C1 segment of cervical spinal cord (tissue), 14 donors: ENCODE data around the gene JPT1.
"Not testable (repeated sequence)": the region's sequence is repeated elsewhere in the genome, so short reads cannot be mapped to it uniquely, and the experiment has no call there.

Experiments
- DNase-seq, 14 donors: peaks; one replicate each; lab custom pipeline; 2025; lab: John Stamatoyannopoulos, UW

JPT1 gene

DNA sequence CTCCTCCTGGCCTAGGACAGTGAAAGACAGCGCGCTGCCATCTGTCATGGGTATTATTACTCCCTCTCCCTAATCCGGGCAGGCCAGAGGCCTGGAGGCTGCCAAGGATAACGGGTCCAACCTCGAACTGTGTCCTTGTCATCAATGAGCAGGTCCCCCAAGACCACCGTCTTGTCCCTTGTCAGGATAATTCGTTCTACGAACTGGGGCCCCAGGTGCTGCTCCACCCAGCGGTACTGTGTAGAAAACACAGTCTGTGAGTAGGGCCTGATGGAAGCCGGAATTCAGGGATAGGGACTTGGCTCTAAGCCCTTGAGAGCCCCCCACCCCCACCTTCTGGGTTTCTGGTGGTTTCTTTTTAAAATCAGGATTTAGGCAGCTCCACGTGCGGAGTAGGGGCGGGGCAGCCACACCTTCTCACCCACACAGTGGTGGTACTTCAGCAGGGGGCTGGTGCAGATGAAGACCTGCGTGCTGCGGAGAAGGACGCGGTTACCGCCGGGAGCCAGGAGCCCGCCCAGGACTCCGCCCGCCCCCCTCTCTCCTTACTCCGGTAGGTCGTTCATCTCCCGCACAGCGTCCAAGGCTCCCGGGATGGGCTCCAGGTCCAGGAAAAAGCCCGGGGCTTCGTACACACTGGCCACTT is 23.6 kb downstream of the JPT1 start:
- peak in 4 of 14 donors; percentile 28 to 87 (median 44) for DNase-seq

DNA sequence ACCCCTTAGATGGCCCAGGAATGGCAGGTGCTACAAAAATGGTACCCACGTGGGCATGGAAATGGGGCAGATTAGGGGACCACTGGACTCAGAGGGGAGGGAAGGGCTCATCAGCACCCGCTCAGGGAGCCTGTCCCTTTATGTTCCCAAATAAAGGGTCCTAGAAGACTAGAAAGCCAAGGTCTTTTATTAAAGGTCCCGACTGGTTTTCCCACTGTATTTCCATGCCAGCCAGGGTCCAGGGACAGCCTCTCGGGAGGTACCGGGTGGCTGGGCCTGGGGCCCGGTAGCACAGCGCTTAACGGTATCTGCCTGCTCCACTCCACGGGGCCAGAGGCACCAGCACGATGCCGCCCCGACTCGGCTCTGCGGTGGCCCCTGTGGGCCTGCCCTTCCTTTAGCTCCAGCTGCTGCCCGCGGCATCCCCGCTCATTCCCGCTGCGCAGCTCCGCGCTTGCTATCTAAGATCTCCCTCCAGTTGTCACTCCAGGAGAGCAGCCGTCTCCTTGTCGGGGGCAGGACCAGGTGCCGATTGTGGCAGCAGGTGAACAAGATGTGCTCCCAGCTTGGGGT is 24.2 kb downstream of the JPT1 start:
- DNase-seq, result no peak

DNA sequence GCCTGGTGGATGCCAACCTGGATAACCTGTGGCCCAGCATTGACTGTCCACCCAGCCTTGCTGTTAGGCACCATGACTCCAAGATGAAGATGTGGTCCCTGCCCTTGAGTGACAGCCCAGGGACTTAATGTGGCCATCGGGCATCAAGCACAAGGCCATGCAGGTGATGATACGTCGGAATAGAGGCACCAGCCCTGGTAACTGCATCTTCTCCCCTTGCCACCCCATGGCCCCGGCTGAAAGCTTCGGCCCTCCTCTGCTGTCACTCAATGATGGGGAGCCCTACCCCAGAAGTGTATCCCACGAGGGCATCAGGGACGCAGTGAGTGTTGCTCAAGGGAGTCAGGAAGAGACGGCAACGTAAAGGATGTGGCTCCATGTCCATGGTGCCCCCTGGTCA is 24.7 kb downstream of the JPT1 start:
- no peak for DNase-seq

DNA sequence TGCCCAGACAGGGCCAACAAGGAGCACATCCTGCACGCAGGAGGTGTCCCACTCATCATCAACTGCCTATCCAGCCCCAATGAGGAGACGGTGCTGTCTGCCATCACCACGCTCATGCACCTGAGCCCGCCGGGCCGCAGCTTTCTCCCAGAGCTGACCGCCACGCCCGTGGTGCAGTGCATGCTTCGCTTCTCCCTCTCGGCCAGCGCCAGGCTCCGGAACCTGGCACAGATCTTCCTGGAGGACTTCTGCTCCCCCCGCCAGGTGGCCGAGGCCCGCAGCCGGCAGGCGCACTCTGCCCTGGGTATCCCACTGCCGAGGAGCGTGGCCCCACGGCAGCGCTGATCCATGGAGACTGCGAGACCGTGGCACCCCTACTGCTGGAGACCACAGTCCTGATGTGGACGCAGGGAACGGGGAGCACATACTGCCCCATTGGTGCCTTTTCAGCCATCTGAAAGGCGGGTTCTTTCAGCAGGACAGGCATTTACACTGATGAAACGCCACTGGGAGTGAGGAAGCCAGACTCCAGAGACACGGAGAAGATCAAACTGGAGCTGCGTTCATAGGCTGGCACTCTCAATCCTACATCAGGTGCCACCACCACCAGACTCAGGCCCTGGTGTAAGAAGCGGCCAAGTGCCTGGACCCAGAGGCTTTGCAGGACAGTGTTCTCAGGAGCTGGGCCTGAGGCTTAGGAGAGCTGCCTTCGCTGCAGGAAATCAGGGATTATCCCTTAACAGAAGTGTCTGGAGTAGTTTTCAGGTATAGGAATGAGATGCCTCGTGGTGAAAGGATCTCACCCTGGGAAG is 25.4 kb downstream of the JPT1 start:
- DNase-seq, result peak in 1 of 14 donors; percentile 76

DNA sequence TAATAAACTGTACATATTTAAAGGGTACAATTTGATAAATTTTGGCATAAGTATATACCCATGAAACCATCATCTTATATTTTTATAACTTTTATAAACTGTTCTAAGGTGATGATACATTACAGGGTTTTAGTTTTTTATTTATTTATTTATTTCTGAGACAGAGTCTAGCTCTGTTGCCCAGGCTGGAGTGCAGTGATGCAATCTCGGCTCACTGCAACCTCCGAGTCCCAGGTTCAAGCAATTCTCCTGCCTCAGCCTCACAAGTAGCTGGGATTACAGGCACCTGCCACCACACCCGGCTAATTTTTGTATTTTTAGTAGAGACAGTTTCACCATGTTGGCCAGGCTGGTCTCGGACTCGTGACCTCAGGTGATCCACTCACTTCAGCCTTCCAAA is 26.4 kb downstream of the JPT1 start:
- DNase-seq, result not testable (repeated sequence)

DNA sequence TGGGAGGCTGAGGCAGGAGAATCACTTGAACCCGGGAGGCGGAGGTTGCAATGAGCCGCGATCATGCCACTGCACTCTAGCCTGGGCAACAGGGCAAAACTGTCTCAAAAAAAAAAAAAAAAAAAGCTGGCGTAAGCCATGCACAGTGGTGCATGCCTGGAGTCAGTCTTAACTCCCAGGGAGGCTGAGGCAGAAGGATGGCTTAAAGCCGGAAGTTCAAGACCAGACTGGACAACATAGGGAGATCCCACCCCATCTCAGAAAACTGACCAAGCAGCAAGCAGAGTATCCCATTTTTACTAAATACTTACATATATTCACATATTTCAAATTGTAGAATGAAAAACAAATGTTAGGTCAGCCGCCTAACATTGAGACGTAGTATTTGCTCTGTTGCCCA is 27.4 kb downstream of the JPT1 start:
- no peak for DNase-seq

DNA sequence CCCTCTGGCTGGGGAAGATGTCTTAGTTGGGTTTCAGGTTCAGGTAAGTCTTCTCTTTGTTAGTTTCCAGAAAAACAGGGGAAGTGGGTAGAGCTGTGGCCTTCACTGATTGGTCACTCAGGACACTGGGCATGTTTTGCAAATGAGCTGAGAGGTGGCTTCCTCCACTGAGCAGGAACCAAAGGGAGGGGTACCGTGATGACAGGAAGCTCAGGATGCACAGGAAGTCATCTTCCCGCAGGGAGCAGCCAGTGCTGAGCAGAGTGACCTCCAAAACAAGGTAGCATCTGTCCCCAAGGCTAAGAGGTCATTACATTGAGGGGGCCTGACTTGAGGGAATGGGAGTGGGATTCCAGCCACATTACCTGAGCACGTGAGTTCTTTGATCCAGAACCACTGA is 28.3 kb downstream of the JPT1 start:
- no peak for DNase-seq

DNA sequence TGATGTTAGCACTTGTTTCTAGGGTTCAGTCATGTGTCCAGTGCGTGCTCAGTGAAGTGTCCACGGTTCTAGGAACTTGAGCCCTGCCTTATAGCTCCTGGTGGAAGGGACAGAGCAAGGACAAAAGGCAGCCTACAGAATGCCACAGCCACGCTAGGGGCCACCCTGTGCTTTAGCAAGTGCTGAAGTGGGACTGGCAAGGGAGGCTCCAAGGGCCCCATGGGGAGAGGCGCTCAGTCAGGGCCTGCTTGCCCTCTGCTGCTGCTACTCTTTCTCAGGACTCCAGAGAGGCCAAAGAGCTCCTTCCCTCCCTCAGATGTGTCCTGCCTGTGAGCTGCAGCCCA is 29.5 kb downstream of the JPT1 start:
- DNase-seq, result no peak

DNA sequence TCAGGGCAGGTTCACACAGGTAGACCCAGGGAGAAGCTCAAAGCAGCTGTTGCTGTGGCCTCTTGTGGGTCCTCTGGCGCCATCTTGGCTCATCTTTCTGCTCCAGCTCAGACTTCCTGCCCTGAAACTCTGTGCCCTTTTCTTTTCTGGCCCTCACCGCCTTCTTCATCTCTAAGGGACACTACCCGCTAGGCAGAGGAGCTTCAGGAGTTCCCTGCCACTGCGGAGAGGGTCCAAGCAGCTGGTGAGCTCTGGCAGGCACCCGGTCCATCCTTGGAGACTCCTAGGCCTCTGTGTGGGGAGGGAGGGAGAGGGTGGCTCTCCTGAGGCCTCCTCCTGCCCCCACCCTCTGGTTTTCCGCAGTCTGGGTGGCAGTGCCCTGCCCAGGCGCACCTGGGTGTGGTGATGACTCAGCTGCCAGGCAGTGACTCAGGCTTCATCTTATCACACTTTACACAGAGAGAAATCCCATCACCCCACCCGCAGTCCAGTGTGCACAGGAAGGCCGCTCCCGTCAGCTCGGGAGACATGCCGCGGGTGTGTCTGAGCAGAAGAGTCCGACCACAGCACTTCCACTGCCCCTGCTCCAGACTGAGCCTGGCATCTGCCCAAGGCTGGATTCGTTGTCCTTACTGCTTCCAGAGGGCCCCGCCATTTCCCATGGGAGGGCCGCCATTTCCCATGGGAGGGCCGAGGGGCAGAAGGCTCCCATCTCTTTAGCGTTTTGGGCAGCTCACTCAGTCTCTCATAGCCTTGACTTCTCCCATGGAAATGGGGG is 30.1 kb downstream of the JPT1 start:
- DNase-seq, result no peak

DNA sequence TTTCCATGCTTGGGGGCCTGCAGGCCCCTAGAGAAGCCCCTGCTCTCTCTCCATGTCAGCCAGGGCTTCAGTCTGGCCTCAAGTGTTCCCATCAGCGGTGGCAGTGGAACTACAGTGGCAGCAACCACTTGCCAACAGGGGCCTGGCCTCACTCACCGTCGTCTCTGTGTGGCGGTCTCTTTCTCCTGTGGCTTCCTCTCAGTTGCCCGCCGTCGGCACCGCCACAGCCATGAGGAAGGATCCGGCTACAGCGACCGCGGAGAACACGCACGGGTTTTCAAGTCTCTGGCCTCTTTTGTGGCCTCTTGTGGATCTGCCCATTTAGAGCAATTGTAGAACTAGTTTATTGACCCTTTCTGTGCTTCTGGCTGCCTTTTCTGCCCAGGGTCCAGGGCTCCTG is 36.0 kb downstream of the JPT1 start:
- DNase-seq, result peak in 1 of 14 donors; percentile 16

DNA sequence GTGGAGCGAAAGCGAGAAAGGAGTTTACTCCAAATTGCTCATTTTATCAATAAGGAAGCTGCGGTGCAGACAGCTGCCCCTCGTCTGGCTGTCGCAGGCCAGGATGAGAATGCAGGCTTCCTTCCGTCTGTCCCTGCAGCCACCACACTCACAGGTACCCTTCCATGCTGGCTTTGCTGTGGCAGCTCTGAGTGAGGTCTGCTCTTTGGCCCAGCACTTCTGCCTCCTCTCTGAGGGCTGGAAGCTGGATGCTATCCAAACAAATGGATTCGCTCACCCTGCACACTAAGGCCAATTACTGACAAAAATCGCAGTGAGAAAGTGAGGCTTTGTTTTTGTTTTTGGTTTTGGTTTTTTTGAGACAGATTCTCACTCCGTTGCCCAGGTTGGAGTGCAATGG is 37.6 kb downstream of the JPT1 start:
- no peak for DNase-seq

DNA sequence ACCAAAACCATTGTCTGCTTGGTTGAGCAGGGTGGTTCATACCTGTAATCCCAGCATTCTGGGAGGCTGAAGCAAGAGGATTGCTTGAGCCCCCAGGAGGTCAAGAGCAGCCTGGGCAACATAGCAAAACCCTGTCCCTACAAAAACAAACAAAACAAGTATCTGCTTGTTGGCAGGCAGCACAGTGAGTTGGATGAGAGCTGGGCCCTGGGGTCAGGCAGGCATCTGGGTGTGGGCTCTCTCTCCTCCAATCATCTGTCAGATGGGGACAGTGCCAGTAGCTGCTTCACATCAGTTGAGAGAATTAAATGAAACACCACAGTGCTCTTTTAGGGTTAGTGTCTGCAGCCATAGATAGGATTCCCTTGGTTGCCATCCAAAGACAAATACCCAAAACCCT is 38.8 kb downstream of the JPT1 start:
- DNase-seq, result no peak

DNA sequence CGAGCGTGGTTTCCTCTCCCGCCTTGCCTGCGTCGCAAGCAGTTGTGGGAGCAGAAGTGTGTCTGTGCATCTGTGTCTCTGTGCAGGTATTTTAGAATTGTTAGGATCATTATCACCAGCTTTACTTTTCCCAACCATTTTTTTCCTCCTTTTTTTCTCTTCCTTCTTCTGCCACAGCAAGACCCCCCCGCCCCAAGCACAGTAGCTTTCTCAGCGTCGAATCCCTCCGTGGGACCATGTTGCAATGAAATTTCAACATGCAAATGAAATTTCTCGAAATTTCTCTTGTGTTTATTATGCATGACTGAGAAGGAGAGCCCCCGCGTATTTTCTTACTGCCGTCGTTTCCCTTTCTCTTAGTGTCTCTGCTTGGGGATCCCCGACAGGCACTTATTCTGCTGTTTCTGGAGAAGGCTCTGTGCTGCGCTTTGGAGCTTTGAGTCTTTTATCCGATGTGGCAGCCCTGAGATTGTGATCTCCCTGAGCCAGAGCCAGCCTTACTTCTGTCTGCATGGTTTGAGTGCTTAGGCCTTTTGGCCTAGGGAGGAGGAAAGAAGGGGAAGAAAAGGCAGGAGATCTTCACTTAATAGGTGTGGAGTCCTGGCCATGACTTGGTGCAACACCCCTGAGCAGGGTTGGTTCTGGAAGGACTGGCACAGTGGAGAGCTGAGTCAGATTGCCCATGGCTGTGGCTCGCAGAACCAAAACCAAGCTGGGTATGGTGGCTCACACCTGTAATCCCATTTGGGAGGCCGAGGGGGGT is 39.6 kb downstream of the JPT1 start:
- DNase-seq, result no peak

DNA sequence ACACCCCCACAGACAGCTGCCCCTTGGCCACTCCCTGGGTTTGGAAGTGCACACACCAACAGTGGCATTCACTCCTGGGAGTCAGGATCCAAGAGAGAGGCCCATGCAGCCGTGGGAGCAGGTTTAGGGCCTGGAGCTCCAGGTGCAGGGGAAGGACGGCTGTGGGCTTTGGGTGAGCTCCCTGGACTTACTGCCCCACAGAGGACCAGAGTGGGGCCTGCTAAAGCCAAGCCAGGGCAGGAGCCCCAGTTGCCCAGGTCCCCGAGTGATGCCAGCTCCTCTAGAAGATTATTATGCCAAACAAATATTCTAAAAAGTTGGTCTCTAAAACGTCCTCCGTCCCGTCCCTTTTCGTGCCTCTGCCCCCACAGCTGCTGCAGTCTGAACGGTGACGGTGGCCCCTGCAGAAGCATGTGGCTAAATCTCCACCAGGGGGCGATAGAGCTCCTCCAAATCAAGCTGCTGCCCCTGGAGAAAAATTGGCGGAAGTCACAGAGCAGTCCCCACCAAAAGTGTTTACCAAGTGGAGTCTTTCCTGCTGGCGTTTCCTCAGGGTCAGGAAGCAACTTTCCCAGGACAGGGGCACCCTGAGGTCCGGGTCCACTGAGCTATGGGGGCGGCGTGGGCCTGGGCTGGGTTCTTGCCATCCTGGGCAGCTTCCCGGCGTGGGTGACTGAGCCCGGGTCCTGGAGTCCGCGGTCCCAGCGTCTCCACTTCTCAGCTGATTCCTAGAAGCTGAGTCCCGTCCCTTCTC is 40.3 kb downstream of the JPT1 start:
- DNase-seq, result peak in 13 of 14 donors; percentile 67 to 89 (median 78)

DNA sequence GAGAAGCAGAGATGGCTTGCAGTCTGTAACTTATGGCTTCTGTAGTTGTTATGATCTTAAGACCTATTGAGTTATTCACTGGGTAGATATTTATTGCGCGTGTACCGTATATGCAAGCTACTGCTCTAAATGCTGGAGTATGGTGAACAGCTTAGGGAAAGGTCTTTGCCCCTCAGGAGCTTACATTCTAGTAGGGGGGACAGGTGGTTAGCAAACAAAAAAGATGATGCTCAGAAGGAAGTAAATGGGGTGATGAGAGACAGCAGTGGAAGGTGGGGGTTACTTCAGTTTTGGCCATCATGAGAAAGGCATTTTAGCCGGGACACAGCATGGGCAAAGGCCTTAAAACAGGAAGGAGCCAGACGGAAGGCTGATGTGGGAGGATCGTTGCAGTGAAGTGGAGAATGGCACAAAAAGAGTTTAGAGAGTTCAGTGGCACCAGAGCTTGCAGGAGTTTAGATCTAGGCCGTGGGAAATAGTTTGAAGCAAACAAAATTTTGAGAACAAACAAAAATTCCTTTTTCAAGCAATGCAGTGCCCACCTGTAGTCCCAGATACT is 42.5 kb downstream of the JPT1 start:
- DNase-seq, result no peak

DNA sequence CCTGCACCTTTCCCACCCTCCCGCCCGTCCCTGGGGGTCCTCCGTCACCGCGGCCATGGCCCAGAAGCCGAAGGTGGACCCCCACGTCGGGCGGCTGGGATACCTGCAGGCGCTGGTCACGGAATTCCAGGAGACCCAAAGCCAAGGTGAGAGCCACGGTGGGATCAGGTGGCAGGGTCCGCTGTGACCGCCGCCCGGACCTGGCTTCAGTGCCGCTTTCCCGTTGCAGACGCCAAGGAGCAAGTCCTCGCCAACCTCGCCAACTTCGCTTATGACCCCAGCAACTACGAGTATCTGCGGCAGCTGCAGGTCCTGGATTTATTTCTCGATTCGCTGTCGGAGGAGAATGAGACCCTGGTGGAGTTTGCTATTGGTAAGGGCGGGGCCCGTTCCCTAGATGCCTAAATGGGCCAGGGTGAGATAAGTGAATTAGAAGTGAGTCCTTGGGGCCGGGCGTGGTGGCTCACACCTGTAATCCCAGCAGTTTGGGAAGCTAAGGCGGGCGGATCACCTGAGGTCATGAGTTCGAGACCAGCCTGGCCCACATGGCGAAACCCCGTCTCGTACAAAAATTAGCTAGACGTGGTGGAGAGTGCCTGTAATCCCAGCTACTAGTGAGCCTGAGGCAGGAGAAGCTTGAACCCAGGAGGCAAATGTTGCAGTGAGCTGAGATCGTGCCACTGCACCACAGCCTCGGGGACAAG is 43.9 kb downstream of the JPT1 start:
- DNase-seq, result no peak

DNA sequence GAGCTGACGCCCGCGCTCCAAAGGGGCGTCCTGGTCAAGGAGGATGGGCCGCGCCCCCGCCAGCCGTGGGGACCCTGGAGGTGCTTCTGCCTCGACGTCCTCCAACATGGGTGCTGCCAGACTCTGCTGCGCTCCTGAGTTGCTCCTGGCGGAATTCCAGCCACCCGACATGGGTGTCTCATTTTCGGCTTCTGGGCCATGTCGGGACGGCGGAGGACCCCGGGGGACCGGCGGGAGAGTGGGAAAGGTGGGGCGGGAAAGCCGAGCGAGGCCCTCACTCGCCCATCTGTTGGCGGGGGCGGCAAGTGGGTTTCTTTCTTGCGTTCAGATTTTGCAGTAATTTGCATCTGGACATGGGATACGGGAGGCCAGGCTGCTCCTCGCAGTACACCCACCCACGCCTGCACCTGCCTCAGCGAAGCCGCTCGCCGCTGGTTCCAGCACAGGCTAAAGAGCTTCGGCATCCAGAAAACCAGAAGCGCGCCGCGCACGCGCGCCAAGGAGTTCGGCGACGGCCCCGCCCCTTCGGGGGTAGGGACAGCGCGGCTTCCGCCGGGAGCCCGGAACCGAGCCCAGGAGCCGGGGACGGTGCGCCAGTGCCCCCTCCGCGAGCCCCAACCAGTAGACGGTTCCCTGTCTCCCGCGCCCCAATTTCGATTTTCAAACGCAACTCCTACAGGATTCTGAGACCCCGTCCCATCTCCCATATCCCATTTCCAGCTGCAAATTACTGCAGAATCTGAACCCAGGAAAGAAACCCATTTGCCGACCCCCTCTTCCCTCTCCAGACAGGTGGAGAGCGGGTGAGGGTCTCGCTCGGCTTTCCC is 44.7 kb downstream of the JPT1 start, which contains the start of gene ARMC7:
ARMC7 (plus strand) TSS at position 563 of the 827 bp plus-strand sequence. CDS start 320 bp downstream, outside the sequence.
- DNase-seq, result peak in 12 of 14 donors; percentile 44 to 88 (median 76)

DNA sequence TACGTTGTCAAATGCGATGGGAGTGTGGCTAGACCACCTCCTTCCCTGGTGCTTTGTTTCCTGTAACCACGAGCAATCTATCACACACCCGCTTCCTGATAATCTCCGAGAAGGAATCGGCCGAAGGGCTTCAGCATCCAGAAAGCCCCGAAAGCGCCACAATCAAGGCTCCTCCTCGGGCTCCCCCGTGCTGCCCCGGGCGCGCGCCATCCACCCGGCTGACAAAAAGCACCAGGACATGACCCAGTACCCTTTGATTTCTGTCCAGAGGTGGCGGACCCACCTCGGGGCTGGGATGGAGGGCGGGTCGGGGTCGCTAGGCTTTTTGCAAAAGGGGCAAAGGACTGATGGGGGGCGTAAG is 45.3 kb downstream of the JPT1 start:
- DNase-seq, result no peak

DNA sequence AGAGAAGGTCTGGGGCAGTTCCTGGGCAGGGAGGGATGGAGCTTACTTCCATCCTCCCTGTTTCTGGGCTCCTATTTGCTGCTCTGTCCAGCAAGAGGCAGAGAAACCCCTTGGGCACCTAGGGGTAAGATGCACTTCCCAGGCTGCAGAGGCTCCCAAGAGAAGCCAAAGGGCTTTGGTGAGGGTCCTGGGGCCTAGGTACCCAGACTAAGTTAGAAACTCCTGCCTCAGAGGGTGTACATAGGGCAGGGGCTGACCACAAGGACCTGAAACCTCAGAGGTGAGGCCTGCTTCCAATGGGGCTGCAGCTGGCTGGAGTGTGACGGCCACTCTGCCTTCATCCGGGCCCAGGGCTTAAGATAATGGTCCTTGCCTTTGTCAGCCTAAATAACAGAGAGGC is 46.1 kb downstream of the JPT1 start:
- no peak for DNase-seq
